ENCODE measurements around the gene TBC1D16.

DNA sequence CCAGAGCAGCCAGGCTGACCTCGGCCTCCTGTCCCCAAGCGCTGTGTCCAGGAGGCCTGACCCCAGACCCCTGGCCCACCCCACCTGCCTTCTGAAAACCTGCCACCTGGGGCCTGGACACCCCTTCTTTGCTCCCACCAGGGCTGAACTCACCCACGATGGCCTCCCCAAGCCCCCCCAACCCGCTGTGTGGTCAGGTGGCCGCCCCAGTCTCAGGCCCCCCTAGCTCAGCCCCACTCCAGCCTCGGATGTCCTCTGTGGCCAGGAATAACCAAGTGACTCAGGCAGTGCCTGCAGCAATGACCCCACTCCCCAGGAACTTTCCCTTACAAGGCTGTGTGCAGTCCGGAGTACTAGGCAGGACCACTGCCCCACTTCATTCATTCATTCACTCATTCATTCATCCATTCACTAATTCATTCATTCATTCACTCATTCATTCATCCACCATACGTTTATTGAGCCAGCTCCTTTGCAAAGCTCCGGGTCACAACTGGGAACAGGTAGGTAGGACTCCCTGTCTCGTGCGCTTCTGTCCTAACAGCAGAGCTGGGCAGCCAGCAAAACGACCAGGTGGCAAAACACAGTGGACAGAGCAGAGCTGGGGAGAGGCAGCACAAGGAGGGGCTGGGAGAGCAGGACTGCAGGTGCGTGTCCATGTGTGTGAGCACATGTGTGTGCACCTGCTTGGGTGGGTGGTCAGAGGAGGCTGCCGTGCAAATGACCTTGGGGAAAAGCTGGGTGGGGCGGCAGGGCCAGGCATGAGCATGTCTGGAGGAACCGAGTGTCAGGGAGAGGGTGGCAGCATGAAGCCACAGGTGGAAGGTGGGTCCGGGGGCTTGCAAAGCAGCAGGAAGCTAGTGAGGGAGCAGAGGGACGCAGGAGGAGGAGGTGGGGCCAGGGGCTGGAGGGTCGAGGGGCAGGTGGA, 120.6 kb downstream of the TBC1D16 start:
- TF ChIP-seq CTCF (IDR thresholded peaks at IDR 0.05) (no peak), POLR2A (IDR thresholded peaks at IDR 0.05) (no peak)

Measured in Peyer's patch (tissue), 4 donors.